SK-N-SH (cell line): ENCODE measurements around the gene SCT. TPM values are rescaled to one million over a fixed set of nuclear protein-coding genes. Genes with fewer than 3 reads are reported as not detected.

Experiments
- CTCF ChIA-PET: fragments of 300-600, 350-600 bp; formaldehyde crosslinking; extraction: SDS; loops from one replicate; lab custom pipeline; 2021; lab: Yijun Ruan, JAX
- POLR2A ChIA-PET: fragments of 350-600 bp; sonication (Branson Sonifier 250); formaldehyde crosslinking; extraction: SDS; loops from one replicate; lab custom pipeline; 2020; ENCODE audit warnings: antibody characterized with exemption, inconsistent platforms; lab: Yijun Ruan, JAX
- DNase-seq: peaks from one replicate; pipeline ENCODE4 v3.0.0; 2012
- H2AFZ ChIP-seq: fragments of 200-600 bp; sonication (generic); 2 replicates; pipeline ENCODE4 v1.8.1; 2016; ENCODE audit warnings: antibody characterized with exemption, mild to moderate bottlenecking, low read depth
- H3F3A ChIP-seq: fragments of 200-600 bp; sonication (generic); replicated peaks from 2 replicates; pipeline ENCODE3; 2016; ENCODE audit warnings: antibody characterized with exemption, mild to moderate bottlenecking; ENCODE audit not compliant: insufficient read depth
- H3K27ac ChIP-seq, 2 experiments: fragments of 200-500 bp in 1 of 2; fragments of 200-600 bp in 1 of 2; sonication (Bioruptor generic) in 1 of 2; sonication (generic), shearing (Covaris generic) in 1 of 2; 2 replicates each; pipeline versions ENCODE4 v1.5.1 to v1.6.1; 2014 to 2016; ENCODE audit warnings: low read depth in 2 of 2, inconsistent platforms in 1 of 2, low read length in 1 of 2, mild to moderate bottlenecking in 1 of 2, mixed read lengths in 1 of 2
- H3K27me3 ChIP-seq: fragments of 200-600 bp; sonication (generic), shearing (Covaris generic); 2 replicates; pipeline ENCODE4 v1.6.1; 2016; ENCODE audit warnings: mixed run types; ENCODE audit not compliant: insufficient read depth
- H3K36me3 ChIP-seq, 2 experiments: fragments of 200-500 bp in 1 of 2; fragments of 200-600 bp in 1 of 2; sonication (Bioruptor generic) in 1 of 2; sonication (generic) in 1 of 2; replicated peaks in 1 of 2; 2 replicates each; pipeline versions ENCODE3 to v1.5.1; 2014 to 2016; ENCODE audit warnings: low read length in 1 of 2, mild to moderate bottlenecking in 1 of 2; ENCODE audit not compliant: insufficient read depth in 2 of 2, control insufficient read depth in 1 of 2
- H3K4me1 ChIP-seq, 2 experiments: fragments of 200-500 bp in 1 of 2; fragments of 200-600 bp in 1 of 2; sonication (Bioruptor generic) in 1 of 2; sonication (generic), shearing (Covaris generic) in 1 of 2; 2 replicates each; pipeline versions ENCODE4 v1.5.1 to v1.6.1; 2014 to 2016; ENCODE audit warnings: low read depth in 1 of 2, low read length in 1 of 2, mixed run types in 1 of 2; ENCODE audit not compliant: insufficient read depth in 2 of 2, control insufficient read depth in 1 of 2
- H3K4me2 ChIP-seq: fragments of 200-600 bp; sonication (generic), shearing (Covaris generic); 2 replicates; pipeline ENCODE4 v1.6.1; 2017; ENCODE audit warnings: mixed run types
- H3K4me3 ChIP-seq, 2 experiments: fragments of 200-500 bp in 1 of 2; fragments of 200-600 bp in 1 of 2; sonication (Bioruptor generic) in 1 of 2; sonication (generic), shearing (Covaris generic) in 1 of 2; 2 replicates each; pipeline versions ENCODE4 v1.5.1 to v1.8.1; 2014 to 2016; ENCODE audit warnings: low read depth in 2 of 2, inconsistent platforms in 1 of 2, low read length in 1 of 2, mild to moderate bottlenecking in 1 of 2, mixed read lengths in 1 of 2, moderate library complexity in 1 of 2
- H3K79me2 ChIP-seq: fragments of 200-600 bp; sonication (generic); 2 replicates; pipeline ENCODE4 v1.8.1; 2017; ENCODE audit warnings: mild to moderate bottlenecking; ENCODE audit not compliant: insufficient read depth
- H3K9ac ChIP-seq: fragments of 200-600 bp; sonication (generic); 2 replicates; pipeline ENCODE4 v1.6.1; 2017; ENCODE audit warnings: mixed run types
- H3K9me2 ChIP-seq: fragments of 200-600 bp; sonication (generic); 2 replicates; pipeline ENCODE4 v1.6.1; 2017; ENCODE audit warnings: mixed run types
- H3K9me3 ChIP-seq: fragments of 200-600 bp; sonication (generic); 2 replicates; pipeline ENCODE4 v1.6.1; 2017; ENCODE audit warnings: mixed run types, mild to moderate bottlenecking, moderate library complexity
- H4K20me1 ChIP-seq: fragments of 200-600 bp; sonication (generic); 2 replicates; pipeline ENCODE4 v1.6.1; 2017; ENCODE audit warnings: mild to moderate bottlenecking, mixed run types; ENCODE audit not compliant: insufficient read depth
- CHD2 ChIP-seq: fragments of 150-350 bp; IDR thresholded peaks from 2 replicates; pipeline ENCODE4 v1.6.1; 2018; ENCODE audit warnings: low read length; ENCODE audit not compliant: partially characterized antibody
- ELF1 ChIP-seq: IDR thresholded peaks from 2 replicates; pipeline ENCODE4 v1.4.0; 2012
- FOSL2 ChIP-seq: IDR thresholded peaks from 2 replicates; pipeline ENCODE4 v1.4.0; 2012; ENCODE audit warnings: low read depth, mild to moderate bottlenecking, moderate library complexity, borderline replicate concordance
- FOXM1 ChIP-seq: IDR thresholded peaks from 2 replicates; pipeline ENCODE4 v1.4.0; 2012; ENCODE audit warnings: low read depth, mild to moderate bottlenecking
- JUND ChIP-seq: IDR thresholded peaks from 2 replicates; pipeline ENCODE4 v1.4.0; 2012
- MEF2A ChIP-seq: IDR thresholded peaks from 2 replicates; pipeline ENCODE4 v1.4.0; 2012; ENCODE audit warnings: low read depth, borderline replicate concordance
- MXI1 ChIP-seq: IDR thresholded peaks from 2 replicates; pipeline ENCODE4 v1.6.1; 2012; ENCODE audit warnings: mild to moderate bottlenecking, low read depth, low read length, improper control_type of control experiment
- NRF1 ChIP-seq: IDR thresholded peaks from 2 replicates; pipeline ENCODE4 v1.6.1; 2012; ENCODE audit warnings: low read depth, mild to moderate bottlenecking, low read length
- RAD21 ChIP-seq: IDR thresholded peaks from 2 replicates; pipeline ENCODE4 v1.6.1; 2012; ENCODE audit warnings: mild to moderate bottlenecking, low read length
- RCOR1 ChIP-seq: fragments of 150-350 bp; IDR thresholded peaks from 2 replicates; pipeline ENCODE4 v1.6.1; 2017; ENCODE audit warnings: antibody characterized with exemption, low read length
- RFX5 ChIP-seq: IDR thresholded peaks from 2 replicates; pipeline ENCODE4 v1.6.1; 2012; ENCODE audit warnings: mild to moderate bottlenecking, improper control_type of control experiment, low read length
- SIN3A ChIP-seq: IDR thresholded peaks from 2 replicates; pipeline ENCODE4 v1.6.1; 2012; ENCODE audit warnings: low read depth, mild to moderate bottlenecking, low read length, moderate library complexity, borderline replicate concordance
- SMC3 ChIP-seq: IDR thresholded peaks from 2 replicates; pipeline ENCODE4 v1.6.1; 2012; ENCODE audit warnings: low read depth, low read length, improper control_type of control experiment
- TAF1 ChIP-seq: IDR thresholded peaks from 2 replicates; pipeline ENCODE4 v1.6.1; 2012; ENCODE audit warnings: low read depth, mild to moderate bottlenecking, low read length, moderate library complexity, borderline replicate concordance
- TCF12 ChIP-seq: IDR thresholded peaks from 2 replicates; pipeline ENCODE4 v1.4.0; 2012
- WGBS: methylation state at CpG from one replicate; pipeline ENCODE4 v1.1.6; 2017; ENCODE audit warnings: low lambda C conversion rate; 5-methylcytosine and 5-hydroxymethylcytosine counted together
- polyA plus RNA-seq, 3 experiments: library from polyadenylated mRNA; depleted of rRNA; stranded (reverse); fragments of >200 nt; gene quantifications; 2 replicates each; pipeline ENCODE4 v1.2.3, GENCODE V29; 2012
- TF ChIP-seq, protein P1 (sequence below): fragments of 200-600 bp; sonication (generic); IDR thresholded peaks from 2 replicates; pipeline ENCODE4 v1.6.1; 2017; ENCODE audit warnings: antibody characterized with exemption, mild to moderate bottlenecking, moderate library complexity
- TF ChIP-seq, protein P2 (sequence below): IDR thresholded peaks from 2 replicates; pipeline ENCODE4 v1.4.0; 2012; ENCODE audit warnings: low read depth, borderline replicate concordance
- TF ChIP-seq, protein P3 (sequence below): IDR thresholded peaks from 2 replicates; pipeline ENCODE4 v1.4.0; 2012; ENCODE audit warnings: low read depth
- TF ChIP-seq, protein P4 (sequence below): IDR thresholded peaks from 2 replicates; pipeline ENCODE4 v1.6.1; 2012; ENCODE audit warnings: mild to moderate bottlenecking, low read depth, low read length, moderate library complexity
- TF ChIP-seq, protein P5 (sequence below): fragments of 150-350 bp; IDR thresholded peaks from 2 replicates; pipeline ENCODE4 v1.6.1; 2016; ENCODE audit warnings: mild to moderate bottlenecking, low read depth, low read length

The SCT gene
- polyA plus RNA-seq, 1 of the 3 experiments (the other 2 are of a cell fraction), result not detected

DNA sequence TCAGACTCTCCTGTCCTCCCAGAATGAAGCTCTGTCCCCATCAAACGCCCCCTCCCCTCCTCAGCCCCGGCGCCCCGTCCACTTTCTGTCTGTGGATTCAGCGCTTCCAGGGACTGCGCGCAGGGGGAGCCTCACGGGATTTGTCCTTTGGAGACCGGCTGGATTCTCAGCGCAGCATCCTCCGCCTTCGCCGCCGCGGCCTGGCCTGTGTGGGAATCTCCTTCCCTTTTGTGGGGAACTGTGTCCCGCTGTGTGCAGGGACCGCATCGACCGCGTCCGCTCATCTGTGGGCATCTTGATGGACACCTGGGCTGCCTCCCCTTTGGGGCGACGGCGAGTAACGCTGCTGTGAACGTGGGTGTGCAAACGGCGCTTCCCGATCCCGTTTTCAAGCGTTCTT is 1.1 kb upstream of the SCT start:
- H3K9ac ChIP-seq, result no peak overlapping the region
- no peak overlapping the region for H3K4me3 ChIP-seq
- peaks cover 0 to 4% of the 10 kb centered on the region in 2 experiments for H3K36me3 ChIP-seq
- DNase-seq, result no peak
- H3K79me2 ChIP-seq, result no peaks in the 10 kb centered on the region; the same call in 1 of the 2 replicates
- no peaks in the 10 kb centered on the region for H3K9me2 ChIP-seq
- TF ChIP-seq TCF12 (no peak), CHD2 (no peak)
- no peaks in the 10 kb centered on the region for H4K20me1 ChIP-seq
- no peak overlapping the region for H3K4me2 ChIP-seq
- no peaks in the 10 kb centered on the region for H3K4me1 ChIP-seq
- H3K27ac ChIP-seq, result peak overlapping the region in 1 of 2 experiments; percentile 47; a peak in 2 of 4 replicates
- no peaks in the 10 kb centered on the region for H3K9me3 ChIP-seq
- H3K27me3 ChIP-seq, result no peaks in the 10 kb centered on the region
- WGBS, result 93% methylated on average over 31 of the region's 31 CpGs
- POLR2A ChIA-PET, result no interaction called here
- CTCF ChIA-PET, result interaction anchor here (0.6 kb wide), 1 partner anchor 20 kb away, joined by 3 read pairs; no protein-coding TSS in a partner anchor
- H3F3A ChIP-seq, result peaks cover 21% of the 10 kb centered on the region
- H2AFZ ChIP-seq, result no peak overlapping the region

DNA sequence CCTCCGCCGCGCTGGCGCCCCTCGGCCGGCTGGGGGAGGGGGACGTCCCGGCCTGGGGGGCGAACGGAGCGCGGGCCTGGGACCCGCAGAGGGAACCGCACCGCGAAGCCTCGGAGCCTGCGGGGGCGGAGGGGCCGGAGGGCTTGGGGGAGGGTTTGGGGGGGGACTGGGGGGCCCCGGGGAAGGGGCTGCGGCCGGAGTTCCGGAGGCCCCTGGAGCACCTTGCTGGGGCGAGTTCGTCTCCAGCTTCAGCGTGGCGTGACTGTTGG is 261 bp upstream of the SCT start:
- H3K9me3 ChIP-seq, result no peaks in the 10 kb centered on the region
- H3K4me2 ChIP-seq, result no peak overlapping the region
- WGBS, result 84% methylated on average over 26 of the region's 28 CpGs
- ChIA-PET POLR2A (no interaction called here), CTCF (interaction anchor here (1.2 kb wide), 1 partner anchor 9 kb away, joined by 3 read pairs; the partner anchor contains the start of gene DRD4)
- no peaks in the 10 kb centered on the region; the same call in 1 of the 2 replicates for H3K79me2 ChIP-seq
- no peaks in the 10 kb centered on the region for H3K4me1 ChIP-seq
- DNase-seq, result no peak
- no peaks in the 10 kb centered on the region for H4K20me1 ChIP-seq
- H3F3A ChIP-seq, result peaks cover 15% of the 10 kb centered on the region
- H3K9me2 ChIP-seq, result no peaks in the 10 kb centered on the region
- no peak overlapping the region for H2AFZ ChIP-seq
- H3K27ac ChIP-seq, result no peak overlapping the region
- no peaks in the 10 kb centered on the region for H3K27me3 ChIP-seq
- H3K4me3 ChIP-seq, result no peak overlapping the region
- H3K36me3 ChIP-seq, result peaks cover 0 to 4% of the 10 kb centered on the region in 2 experiments
- TF ChIP-seq RCOR1 (no peak), SMC3 (no peak), MXI1 (no peak), RAD21 (no peak), JUND (no peak), FOSL2 (no peak), NRF1 (no peak), ELF1 (no peak), SIN3A (no peak), CHD2 (no peak), RFX5 (no peak), FOXM1 (no peak), TAF1 (no peak), MEF2A (no peak)
- TF ChIP-seq, protein P1, sequence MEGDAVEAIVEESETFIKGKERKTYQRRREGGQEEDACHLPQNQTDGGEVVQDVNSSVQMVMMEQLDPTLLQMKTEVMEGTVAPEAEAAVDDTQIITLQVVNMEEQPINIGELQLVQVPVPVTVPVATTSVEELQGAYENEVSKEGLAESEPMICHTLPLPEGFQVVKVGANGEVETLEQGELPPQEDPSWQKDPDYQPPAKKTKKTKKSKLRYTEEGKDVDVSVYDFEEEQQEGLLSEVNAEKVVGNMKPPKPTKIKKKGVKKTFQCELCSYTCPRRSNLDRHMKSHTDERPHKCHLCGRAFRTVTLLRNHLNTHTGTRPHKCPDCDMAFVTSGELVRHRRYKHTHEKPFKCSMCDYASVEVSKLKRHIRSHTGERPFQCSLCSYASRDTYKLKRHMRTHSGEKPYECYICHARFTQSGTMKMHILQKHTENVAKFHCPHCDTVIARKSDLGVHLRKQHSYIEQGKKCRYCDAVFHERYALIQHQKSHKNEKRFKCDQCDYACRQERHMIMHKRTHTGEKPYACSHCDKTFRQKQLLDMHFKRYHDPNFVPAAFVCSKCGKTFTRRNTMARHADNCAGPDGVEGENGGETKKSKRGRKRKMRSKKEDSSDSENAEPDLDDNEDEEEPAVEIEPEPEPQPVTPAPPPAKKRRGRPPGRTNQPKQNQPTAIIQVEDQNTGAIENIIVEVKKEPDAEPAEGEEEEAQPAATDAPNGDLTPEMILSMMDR, result no peak
- TF ChIP-seq, protein P2, sequence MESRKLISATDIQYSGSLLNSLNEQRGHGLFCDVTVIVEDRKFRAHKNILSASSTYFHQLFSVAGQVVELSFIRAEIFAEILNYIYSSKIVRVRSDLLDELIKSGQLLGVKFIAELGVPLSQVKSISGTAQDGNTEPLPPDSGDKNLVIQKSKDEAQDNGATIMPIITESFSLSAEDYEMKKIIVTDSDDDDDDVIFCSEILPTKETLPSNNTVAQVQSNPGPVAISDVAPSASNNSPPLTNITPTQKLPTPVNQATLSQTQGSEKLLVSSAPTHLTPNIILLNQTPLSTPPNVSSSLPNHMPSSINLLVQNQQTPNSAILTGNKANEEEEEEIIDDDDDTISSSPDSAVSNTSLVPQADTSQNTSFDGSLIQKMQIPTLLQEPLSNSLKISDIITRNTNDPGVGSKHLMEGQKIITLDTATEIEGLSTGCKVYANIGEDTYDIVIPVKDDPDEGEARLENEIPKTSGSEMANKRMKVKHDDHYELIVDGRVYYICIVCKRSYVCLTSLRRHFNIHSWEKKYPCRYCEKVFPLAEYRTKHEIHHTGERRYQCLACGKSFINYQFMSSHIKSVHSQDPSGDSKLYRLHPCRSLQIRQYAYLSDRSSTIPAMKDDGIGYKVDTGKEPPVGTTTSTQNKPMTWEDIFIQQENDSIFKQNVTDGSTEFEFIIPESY, result no peak
- TF ChIP-seq, protein P3, sequence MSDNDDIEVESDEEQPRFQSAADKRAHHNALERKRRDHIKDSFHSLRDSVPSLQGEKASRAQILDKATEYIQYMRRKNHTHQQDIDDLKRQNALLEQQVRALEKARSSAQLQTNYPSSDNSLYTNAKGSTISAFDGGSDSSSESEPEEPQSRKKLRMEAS, result no peak
- TF ChIP-seq, protein P4, sequence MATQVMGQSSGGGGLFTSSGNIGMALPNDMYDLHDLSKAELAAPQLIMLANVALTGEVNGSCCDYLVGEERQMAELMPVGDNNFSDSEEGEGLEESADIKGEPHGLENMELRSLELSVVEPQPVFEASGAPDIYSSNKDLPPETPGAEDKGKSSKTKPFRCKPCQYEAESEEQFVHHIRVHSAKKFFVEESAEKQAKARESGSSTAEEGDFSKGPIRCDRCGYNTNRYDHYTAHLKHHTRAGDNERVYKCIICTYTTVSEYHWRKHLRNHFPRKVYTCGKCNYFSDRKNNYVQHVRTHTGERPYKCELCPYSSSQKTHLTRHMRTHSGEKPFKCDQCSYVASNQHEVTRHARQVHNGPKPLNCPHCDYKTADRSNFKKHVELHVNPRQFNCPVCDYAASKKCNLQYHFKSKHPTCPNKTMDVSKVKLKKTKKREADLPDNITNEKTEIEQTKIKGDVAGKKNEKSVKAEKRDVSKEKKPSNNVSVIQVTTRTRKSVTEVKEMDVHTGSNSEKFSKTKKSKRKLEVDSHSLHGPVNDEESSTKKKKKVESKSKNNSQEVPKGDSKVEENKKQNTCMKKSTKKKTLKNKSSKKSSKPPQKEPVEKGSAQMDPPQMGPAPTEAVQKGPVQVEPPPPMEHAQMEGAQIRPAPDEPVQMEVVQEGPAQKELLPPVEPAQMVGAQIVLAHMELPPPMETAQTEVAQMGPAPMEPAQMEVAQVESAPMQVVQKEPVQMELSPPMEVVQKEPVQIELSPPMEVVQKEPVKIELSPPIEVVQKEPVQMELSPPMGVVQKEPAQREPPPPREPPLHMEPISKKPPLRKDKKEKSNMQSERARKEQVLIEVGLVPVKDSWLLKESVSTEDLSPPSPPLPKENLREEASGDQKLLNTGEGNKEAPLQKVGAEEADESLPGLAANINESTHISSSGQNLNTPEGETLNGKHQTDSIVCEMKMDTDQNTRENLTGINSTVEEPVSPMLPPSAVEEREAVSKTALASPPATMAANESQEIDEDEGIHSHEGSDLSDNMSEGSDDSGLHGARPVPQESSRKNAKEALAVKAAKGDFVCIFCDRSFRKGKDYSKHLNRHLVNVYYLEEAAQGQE, result no peak
- TF ChIP-seq, protein P5, sequence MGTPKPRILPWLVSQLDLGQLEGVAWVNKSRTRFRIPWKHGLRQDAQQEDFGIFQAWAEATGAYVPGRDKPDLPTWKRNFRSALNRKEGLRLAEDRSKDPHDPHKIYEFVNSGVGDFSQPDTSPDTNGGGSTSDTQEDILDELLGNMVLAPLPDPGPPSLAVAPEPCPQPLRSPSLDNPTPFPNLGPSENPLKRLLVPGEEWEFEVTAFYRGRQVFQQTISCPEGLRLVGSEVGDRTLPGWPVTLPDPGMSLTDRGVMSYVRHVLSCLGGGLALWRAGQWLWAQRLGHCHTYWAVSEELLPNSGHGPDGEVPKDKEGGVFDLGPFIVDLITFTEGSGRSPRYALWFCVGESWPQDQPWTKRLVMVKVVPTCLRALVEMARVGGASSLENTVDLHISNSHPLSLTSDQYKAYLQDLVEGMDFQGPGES, result no peak
- TF ChIP-seq, all 33 proteins: peak for 0
- H3K9ac ChIP-seq, result no peak overlapping the region
